Hepatocyte (in vitro differentiated cells): Measurements from ENCODE around the gene BCL10. TPM values are rescaled to one million over a fixed set of nuclear protein-coding genes. Genes with fewer than 3 reads are reported as not detected.

Experiments
- DNase-seq: peaks from one replicate; pipeline ENCODE4 v3.0.0-alpha.2; 2016; ENCODE audit warnings: low spot score
- H2AFZ ChIP-seq: fragments of 200-600 bp; sonication (generic); 2 replicates; pipeline ENCODE4 v1.6.0; 2016; ENCODE audit warnings: antibody characterized with exemption, mild to moderate bottlenecking
- H3K27ac ChIP-seq: fragments of 200-600 bp; sonication (generic); 2 replicates; pipeline ENCODE4 v1.5.1; 2016; ENCODE audit warnings: mild to moderate bottlenecking
- H3K27me3 ChIP-seq: fragments of 200-600 bp; sonication (generic); 2 replicates; pipeline ENCODE4 v1.6.1; 2016
- H3K36me3 ChIP-seq: fragments of 200-600 bp; sonication (generic); replicated peaks from 2 replicates; pipeline ENCODE4 v1.5.1; 2016; ENCODE audit warnings: low read depth; ENCODE audit not compliant: insufficient read depth
- H3K4me1 ChIP-seq: fragments of 200-600 bp; sonication (generic); 2 replicates; pipeline ENCODE4 v1.5.1; 2016; ENCODE audit warnings: mild to moderate bottlenecking, moderate library complexity; ENCODE audit not compliant: insufficient read depth
- H3K4me2 ChIP-seq: fragments of 200-600 bp; sonication (generic); 2 replicates; pipeline ENCODE4 v1.6.0; 2016
- H3K4me3 ChIP-seq: fragments of 200-600 bp; sonication (generic); 2 replicates; pipeline ENCODE4 v1.5.1; 2016; ENCODE audit warnings: mild to moderate bottlenecking
- H3K79me2 ChIP-seq: fragments of 200-600 bp; sonication (generic); 2 replicates; pipeline ENCODE4 v1.6.0; 2017; ENCODE audit warnings: mild to moderate bottlenecking
- H3K9me2 ChIP-seq: fragments of 200-600 bp; sonication (generic); replicated peaks from 2 replicates; pipeline ENCODE4 v1.6.0; 2017; ENCODE audit warnings: mild to moderate bottlenecking; ENCODE audit not compliant: insufficient read depth
- H3K9me3 ChIP-seq: fragments of 200-600 bp; sonication (generic); 2 replicates; pipeline ENCODE4 v1.5.1; 2016; ENCODE audit warnings: low read depth, mild to moderate bottlenecking
- H4K20me1 ChIP-seq: fragments of 200-600 bp; sonication (generic); 2 replicates; pipeline ENCODE4 v1.6.0; 2016; ENCODE audit warnings: mild to moderate bottlenecking; ENCODE audit not compliant: insufficient read depth, poor library complexity, severe bottlenecking
- CTCF ChIP-seq: fragments of 200-600 bp; sonication (generic); IDR thresholded peaks from 2 replicates; pipeline ENCODE4 v1.5.1; 2016; ENCODE audit warnings: antibody characterized with exemption, mild to moderate bottlenecking; ENCODE audit not compliant: poor library complexity
- EZH2 ChIP-seq: fragments of 200-600 bp; sonication (generic); IDR thresholded peaks from 2 replicates; pipeline ENCODE4 v1.6.1; 2016; ENCODE audit warnings: antibody characterized with exemption, mild to moderate bottlenecking, borderline replicate concordance
- EZH2phosphoT487 ChIP-seq: fragments of 200-600 bp; sonication (generic); IDR thresholded peaks from one replicate; pipeline ENCODE4 v1.6.1; 2018; ENCODE audit warnings: antibody characterized with exemption, mild to moderate bottlenecking, low read depth, moderate library complexity; ENCODE audit not compliant: unreplicated experiment, severe bottlenecking
- WGBS: methylation state at CpG from one replicate; pipeline ENCODE4 v1.1.6; 2016; ENCODE audit warnings: low lambda C conversion rate; ENCODE audit errors: missing lambda C conversion rate; 5-methylcytosine and 5-hydroxymethylcytosine counted together
- polyA plus RNA-seq: library from polyadenylated mRNA; unstranded; fragments of >200 nt; fragmentation: Nextera tagmentation; extraction: Ambion mirVana; gene quantifications from 2 replicates; pipeline ENCODE4 v1.2.1, GENCODE V29; 2016
- total RNA-seq: library from RNA; depleted of rRNA; stranded (reverse); fragments of >200 nt; gene quantifications from 2 replicates; pipeline ENCODE4 v1.2.3, GENCODE V29; 2014

Gene BCL10
- total and polyA plus RNA-seq, 2 experiments from 2014 or later: 25.9 to 33.5 TPM

GRCh38 chr1:85322655-85323054 is 46.2 kb upstream of the BCL10 start:
- Histone ChIP-seq H3K79me2 (no peaks in the 10 kb centered on the region), H2AFZ (no peak overlapping the region), H3K4me1 (peaks cover 15% of the 10 kb centered on the region), H3K9me2 (no peaks in the 10 kb centered on the region), H3K36me3 (no peaks in the 10 kb centered on the region), H3K4me2 (no peak overlapping the region), H3K27me3 (no peaks in the 10 kb centered on the region), H3K4me3 (no peak overlapping the region), H3K27ac (no peak overlapping the region), H3K9me3 (no peaks in the 10 kb centered on the region), H4K20me1 (no peaks in the 10 kb centered on the region)
- TF ChIP-seq EZH2 (no peak), EZH2phosphoT487 (no peak), CTCF (no peak)
- DNase-seq: no peak
- WGBS: 88% methylated on average over 2 of the region's 2 CpGs

- Histone ChIP-seq H3K9me2 (no peaks in the 10 kb centered on the region), H3K79me2 (no peaks in the 10 kb centered on the region), H3K9me3 (no peaks in the 10 kb centered on the region), H3K27ac (no peak overlapping the region), H3K36me3 (no peaks in the 10 kb centered on the region), H3K27me3 (no peaks in the 10 kb centered on the region), H2AFZ (no peak overlapping the region), H4K20me1 (no peaks in the 10 kb centered on the region), H3K4me1 (peaks cover 13% of the 10 kb centered on the region), H3K4me2 (no peak overlapping the region), H3K4me3 (no peak overlapping the region)
- DNase-seq: no peak
- 96% methylated on average over 7 of the region's 7 CpGs for WGBS
- TF ChIP-seq EZH2 (no peak), EZH2phosphoT487 (no peak), CTCF (no peak)
These were observed 45.0 kb upstream of the BCL10 start for GRCh38 chr1:85321237-85321964.

- H4K20me1 ChIP-seq: no peaks in the 10 kb centered on the region
- peaks cover 5% of the 10 kb centered on the region for H3K4me1 ChIP-seq
- 94% methylated on average over 2 of the region's 2 CpGs for WGBS
- DNase-seq: no peak
- H3K9me3 ChIP-seq: no peaks in the 10 kb centered on the region
- H3K9me2 ChIP-seq: no peaks in the 10 kb centered on the region
- TF ChIP-seq EZH2 (no peak), CTCF (no peak), EZH2phosphoT487 (no peak)
- H3K36me3 ChIP-seq: no peaks in the 10 kb centered on the region
- no peaks in the 10 kb centered on the region for H3K27me3 ChIP-seq
- H2AFZ ChIP-seq: no peak overlapping the region
- H3K4me2 ChIP-seq: no peak overlapping the region
- peak overlapping the region; percentile 47 for H3K27ac ChIP-seq
- no peak overlapping the region for H3K4me3 ChIP-seq
- no peaks in the 10 kb centered on the region for H3K79me2 ChIP-seq
These were observed 44.1 kb upstream of the BCL10 start for GRCh38 chr1:85320371-85321131.
